ENCODE measurements around the gene PRDM10. TPM values are rescaled to one million over a fixed set of nuclear protein-coding genes. Genes with fewer than 3 reads are reported as not detected.

Gene PRDM10
- total RNA-seq, 1 donor, result 8.0 TPM

DNA sequence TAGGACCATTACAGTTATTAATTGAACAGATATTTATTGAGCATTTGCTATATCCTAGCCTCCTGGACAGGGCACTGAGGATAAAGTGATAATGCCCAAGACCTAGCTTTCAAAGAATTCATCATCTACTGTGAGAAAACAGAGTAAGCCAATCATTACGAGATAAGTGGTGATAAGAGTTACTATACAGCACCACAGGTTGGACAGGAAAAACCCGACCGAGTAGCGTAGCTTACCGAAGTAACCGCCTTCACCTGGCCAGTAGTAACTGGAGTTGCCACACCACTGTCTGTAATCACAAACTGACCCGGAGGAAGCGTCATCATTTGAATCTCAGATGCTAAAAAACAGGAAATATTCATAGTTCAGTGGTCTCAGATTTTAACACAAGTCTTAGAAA lies 97.2 kb downstream of the PRDM10 start:
- DNase-seq (ENCODE audit: insufficient read length, low spot score, missing footprints), result peak; percentile 81
- H3K79me2 ChIP-seq (ENCODE audit: insufficient read depth, low read length), result no peaks in the 10 kb centered on the region
- no peaks in the 10 kb centered on the region for H4K20me1 ChIP-seq (ENCODE audit: insufficient read depth, low read length)
- peaks cover 22% of the 10 kb centered on the region for H3K36me3 ChIP-seq (ENCODE audit: insufficient read depth, low read length)
- H3K4me2 ChIP-seq (ENCODE audit: insufficient read depth, low read length), result no peak overlapping the region
- H3K27me3 ChIP-seq (ENCODE audit: insufficient read depth, low read length), result no peaks in the 10 kb centered on the region
- H2AFZ ChIP-seq (ENCODE audit: low read length), result no peak overlapping the region
- no peaks in the 10 kb centered on the region for H3K9me3 ChIP-seq (ENCODE audit: low read depth, low read length)
- no peak overlapping the region for H3K4me3 ChIP-seq (ENCODE audit: insufficient read depth, low read length)
- no peak overlapping the region for H3K27ac ChIP-seq (ENCODE audit: low read depth, low read length)
- no peaks in the 10 kb centered on the region for H3K4me1 ChIP-seq (ENCODE audit: insufficient read depth, low read length)
- TF ChIP-seq, protein P1, sequence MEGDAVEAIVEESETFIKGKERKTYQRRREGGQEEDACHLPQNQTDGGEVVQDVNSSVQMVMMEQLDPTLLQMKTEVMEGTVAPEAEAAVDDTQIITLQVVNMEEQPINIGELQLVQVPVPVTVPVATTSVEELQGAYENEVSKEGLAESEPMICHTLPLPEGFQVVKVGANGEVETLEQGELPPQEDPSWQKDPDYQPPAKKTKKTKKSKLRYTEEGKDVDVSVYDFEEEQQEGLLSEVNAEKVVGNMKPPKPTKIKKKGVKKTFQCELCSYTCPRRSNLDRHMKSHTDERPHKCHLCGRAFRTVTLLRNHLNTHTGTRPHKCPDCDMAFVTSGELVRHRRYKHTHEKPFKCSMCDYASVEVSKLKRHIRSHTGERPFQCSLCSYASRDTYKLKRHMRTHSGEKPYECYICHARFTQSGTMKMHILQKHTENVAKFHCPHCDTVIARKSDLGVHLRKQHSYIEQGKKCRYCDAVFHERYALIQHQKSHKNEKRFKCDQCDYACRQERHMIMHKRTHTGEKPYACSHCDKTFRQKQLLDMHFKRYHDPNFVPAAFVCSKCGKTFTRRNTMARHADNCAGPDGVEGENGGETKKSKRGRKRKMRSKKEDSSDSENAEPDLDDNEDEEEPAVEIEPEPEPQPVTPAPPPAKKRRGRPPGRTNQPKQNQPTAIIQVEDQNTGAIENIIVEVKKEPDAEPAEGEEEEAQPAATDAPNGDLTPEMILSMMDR (IDR thresholded peaks at IDR 0.05; ENCODE audit: extremely low read depth, low read depth, low read length), result no peak

DNA sequence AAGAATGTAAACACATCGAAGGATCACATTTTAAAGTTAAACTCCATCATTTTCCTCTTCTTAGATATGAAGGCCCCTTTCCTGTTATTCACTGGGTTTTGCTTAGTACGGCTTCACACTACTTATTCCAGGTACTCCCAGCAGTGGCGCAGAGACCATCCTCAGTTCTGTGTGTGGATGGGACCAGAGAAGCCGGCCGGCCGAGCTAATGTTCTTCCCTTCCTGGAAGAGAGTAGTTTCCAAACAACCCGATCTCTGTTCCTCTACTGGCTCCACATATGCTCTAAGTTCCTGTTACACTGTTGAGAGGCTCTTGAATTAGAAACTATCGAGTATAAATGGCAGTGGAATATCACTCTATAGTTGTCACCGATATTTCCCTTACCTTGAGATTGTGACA lies 106.6 kb downstream of the PRDM10 start:
- H3K9me3 ChIP-seq (ENCODE audit: low read depth, low read length), result no peaks in the 10 kb centered on the region
- peaks cover 18% of the 10 kb centered on the region for H3K79me2 ChIP-seq (ENCODE audit: insufficient read depth, low read length)
- H3K4me2 ChIP-seq (ENCODE audit: insufficient read depth, low read length), result peak overlapping the region; percentile 99
- TF ChIP-seq, protein P1 (IDR thresholded peaks at IDR 0.05; ENCODE audit: extremely low read depth, low read depth, low read length), result no peak
- no peak overlapping the region for H3K27ac ChIP-seq (ENCODE audit: low read depth, low read length)
- peak overlapping the region; percentile 89 for H3K4me3 ChIP-seq (ENCODE audit: insufficient read depth, low read length)
- H4K20me1 ChIP-seq (ENCODE audit: insufficient read depth, low read length), result peaks cover 5% of the 10 kb centered on the region
- no peaks in the 10 kb centered on the region for H3K27me3 ChIP-seq (ENCODE audit: insufficient read depth, low read length)
- peak; percentile 73 for DNase-seq (ENCODE audit: insufficient read length, low spot score, missing footprints)
- peaks cover 14% of the 10 kb centered on the region for H3K36me3 ChIP-seq (ENCODE audit: insufficient read depth, low read length)
- H2AFZ ChIP-seq (ENCODE audit: low read length), result peak overlapping the region; percentile 99
- peaks cover 13% of the 10 kb centered on the region for H3K4me1 ChIP-seq (ENCODE audit: insufficient read depth, low read length)

DNA sequence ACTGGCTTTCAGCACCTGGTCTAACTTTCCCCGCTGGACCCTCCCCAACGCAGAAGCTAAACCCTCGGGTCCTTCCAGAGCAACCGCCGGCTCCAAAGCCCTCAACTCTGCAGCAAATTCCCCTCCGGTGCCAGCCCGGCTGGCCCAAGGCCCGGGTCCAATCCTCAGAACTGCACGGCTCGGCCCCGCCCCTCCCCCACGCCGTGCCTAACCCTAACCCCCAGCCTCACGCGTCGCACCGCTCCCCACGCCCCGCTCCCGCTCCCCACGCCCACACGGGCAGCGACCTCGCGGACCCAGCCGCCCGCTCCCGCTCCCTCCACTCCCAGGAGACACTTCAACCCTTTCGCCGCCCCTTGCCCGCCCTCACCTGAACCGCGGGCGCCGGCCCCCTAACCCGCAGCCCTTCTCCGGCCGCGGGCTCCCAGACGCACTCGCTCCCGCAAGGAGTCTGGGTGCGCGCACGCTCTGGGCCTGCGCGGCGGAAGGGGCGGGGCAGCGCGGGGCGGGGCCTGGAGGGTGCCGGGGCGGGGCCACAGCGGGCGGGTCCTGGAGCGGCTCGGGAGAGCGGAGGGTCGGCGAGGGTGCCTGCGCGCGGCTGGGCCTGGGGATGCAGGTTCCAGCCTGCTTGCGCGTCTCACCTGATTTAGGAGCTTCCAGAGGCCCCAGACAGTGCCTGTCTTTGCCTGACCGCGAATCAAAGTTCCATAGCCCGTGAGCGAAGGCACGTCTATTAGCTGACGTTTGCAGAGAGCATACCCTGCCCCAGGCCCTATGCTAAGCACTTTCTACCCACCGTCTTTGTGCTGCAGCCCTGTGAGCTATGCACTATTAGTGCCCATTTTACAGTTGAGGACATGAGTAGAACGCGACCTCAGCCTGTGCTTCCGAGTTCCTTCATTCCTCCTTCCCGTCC lies 107.3 kb downstream of the PRDM10 start, which contains the start of gene NFRKB:
TSS of gene NFRKB (minus strand) at position 453 of the 916 bp plus-strand sequence. CDS start 2,729 bp downstream, outside the sequence.
- Histone ChIP-seq H3K9me3 (ENCODE audit: low read depth, low read length) (no peaks in the 10 kb centered on the region), H4K20me1 (ENCODE audit: insufficient read depth, low read length) (peaks cover 5% of the 10 kb centered on the region), H3K4me3 (ENCODE audit: insufficient read depth, low read length) (peak within 1 kb of the TSS; percentile 89), H3K4me1 (ENCODE audit: insufficient read depth, low read length) (peaks cover 13% of the 10 kb centered on the region), H3K27me3 (ENCODE audit: insufficient read depth, low read length) (no peaks in the 10 kb centered on the region), H3K4me2 (ENCODE audit: insufficient read depth, low read length) (peak within 1 kb of the TSS; percentile 99), H3K36me3 (ENCODE audit: insufficient read depth, low read length) (peaks cover 14% of the 10 kb centered on the region), H3K27ac (ENCODE audit: low read depth, low read length) (peak within 1 kb of the TSS; percentile 3), H3K79me2 (ENCODE audit: insufficient read depth, low read length) (peaks cover 18% of the 10 kb centered on the region), H2AFZ (ENCODE audit: low read length) (peak within 1 kb of the TSS; percentile 99)
- TF ChIP-seq, protein P1 (IDR thresholded peaks at IDR 0.05; ENCODE audit: extremely low read depth, low read depth, low read length), result no peak
- DNase-seq (ENCODE audit: insufficient read length, low spot score, missing footprints), result peak; percentile 98
